Chondrocyte (in vitro differentiated cells): ENCODE measurements around the gene FAM24B. TPM values are rescaled to one million over a fixed set of nuclear protein-coding genes. Genes with fewer than 3 reads are reported as not detected.

Source experiments
- DNase-seq: peaks from one replicate; pipeline ENCODE4 v3.0.0; 2021; ENCODE audit warnings: mixed read lengths, low spot score
- H3K27ac Mint-ChIP-seq: one replicate; pipeline ENCODE4 v1.8.0; 2021; ENCODE audit warnings: mild to moderate bottlenecking, moderate library complexity, mixed read lengths; ENCODE audit not compliant: unreplicated experiment
- H3K27me3 Mint-ChIP-seq: 2 replicates; pipeline ENCODE4 v1.8.0; 2021; ENCODE audit warnings: low read depth, mixed read lengths
- H3K36me3 Mint-ChIP-seq: 2 replicates; pipeline ENCODE4 v1.8.0; 2021; ENCODE audit warnings: low read depth, mixed read lengths
- H3K4me1 Mint-ChIP-seq: 2 replicates; pipeline ENCODE4 v1.8.0; 2021; ENCODE audit warnings: low read depth, mild to moderate bottlenecking, mixed read lengths
- H3K4me3 Mint-ChIP-seq: one replicate; pipeline ENCODE4 v1.8.0; 2021; ENCODE audit warnings: mild to moderate bottlenecking, moderate library complexity, mixed read lengths; ENCODE audit not compliant: unreplicated experiment
- H3K9me3 Mint-ChIP-seq: 2 replicates; pipeline ENCODE4 v1.8.0; 2021; ENCODE audit warnings: low read depth, mixed read lengths
- CTCF ChIP-seq: fragments of 200-600 bp; sonication (generic); IDR thresholded peaks from 2 replicates; pipeline ENCODE4 v1.5.0; 2021; ENCODE audit warnings: antibody characterized with exemption, mild to moderate bottlenecking, moderate library complexity
- total RNA-seq: library from RNA; stranded (reverse); gene quantifications from 3 replicates; pipeline ENCODE4 v1.2.1, GENCODE V29; 2021

The FAM24B gene
- total RNA-seq, 1 donor from 2014 or later: not detected

GRCh38 chr10:122850705-122851640 is 28.4 kb downstream of the FAM24B start:
- Mint-ChIP-seq H3K27me3 (peaks cover 2% of the 10 kb centered on the region), H3K4me1 (peaks cover 46% of the 10 kb centered on the region), H3K4me3 (no peak overlapping the region), H3K27ac (peak overlapping the region; percentile 34), H3K36me3 (no peaks in the 10 kb centered on the region), H3K9me3 (no peaks in the 10 kb centered on the region)
- DNase-seq: no peak
- TF ChIP-seq CTCF: no peak

- no peak for TF ChIP-seq CTCF
- H3K4me3 Mint-ChIP-seq: no peak overlapping the region
- H3K27ac Mint-ChIP-seq: no peak overlapping the region
- no peaks in the 10 kb centered on the region for H3K9me3 Mint-ChIP-seq
- no peak for DNase-seq
- peaks cover 46% of the 10 kb centered on the region for H3K4me1 Mint-ChIP-seq
- H3K36me3 Mint-ChIP-seq: no peaks in the 10 kb centered on the region
- H3K27me3 Mint-ChIP-seq: peaks cover 2% of the 10 kb centered on the region
These were observed 29.3 kb downstream of the FAM24B start for GRCh38 chr10:122849900-122850605.

- Mint-ChIP-seq H3K27ac (no peak overlapping the region), H3K9me3 (no peaks in the 10 kb centered on the region), H3K36me3 (no peaks in the 10 kb centered on the region), H3K4me3 (no peak overlapping the region), H3K27me3 (peaks cover 2% of the 10 kb centered on the region), H3K4me1 (peaks cover 37% of the 10 kb centered on the region)
- DNase-seq: no peak
- no peak for TF ChIP-seq CTCF
These were observed 30.3 kb downstream of the FAM24B start for GRCh38 chr10:122849090-122849489.

- Mint-ChIP-seq H3K4me3 (no peak overlapping the region), H3K36me3 (no peaks in the 10 kb centered on the region), H3K9me3 (no peaks in the 10 kb centered on the region), H3K27ac (no peak overlapping the region), H3K27me3 (peaks cover 2% of the 10 kb centered on the region), H3K4me1 (peaks cover 29% of the 10 kb centered on the region)
- no peak for TF ChIP-seq CTCF
- no peak for DNase-seq
These were observed 31.4 kb downstream of the FAM24B start for GRCh38 chr10:122847782-122848604.
